Measurements from ENCODE around the gene CNTF. TPM values are rescaled to one million over a fixed set of nuclear protein-coding genes. Genes with fewer than 3 reads are reported as not detected.

CNTF gene
- total RNA-seq, 1 donor from 2014 or later: 4.2 TPM

GRCh38 chr11:58613228-58613627, 9.2 kb upstream of the CNTF start:
- H3K36me3 Mint-ChIP-seq: peaks cover 46% of the 10 kb centered on the region

GRCh38 chr11:58615559-58615958, 6.9 kb upstream of the CNTF start:
- H3K27me3 Mint-ChIP-seq (ENCODE audit: insufficient read depth, low read depth): no peaks in the 10 kb centered on the region
- Histone ChIP-seq H3K79me2 (ENCODE audit: low read depth) (peaks cover 7% of the 10 kb centered on the region), H3K27me3 (no peaks in the 10 kb centered on the region), H3K36me3 (peaks cover 54% of the 10 kb centered on the region), H3F3A (ENCODE audit: low read depth) (no peaks in the 10 kb centered on the region), H3K27ac (no peak overlapping the region), H3K4me1 (no peaks in the 10 kb centered on the region), H4K20me1 (ENCODE audit: low read depth) (no peaks in the 10 kb centered on the region), H3K9ac (no peak overlapping the region), H3K4me2 (no peak overlapping the region), H3K9me3 (ENCODE audit: low read depth) (no peaks in the 10 kb centered on the region), H3K4me3 (no peak overlapping the region), H2AFZ (replicated peaks) (no peak overlapping the region)
- TF ChIP-seq CTCF (IDR thresholded peaks at IDR 0.05) (no peak), EZH2 (IDR thresholded peaks at IDR 0.05) (no peak)
- DNase-seq (ENCODE audit: low spot score): no peak
- no peaks in the 10 kb centered on the region for H3K9me3 Mint-ChIP-seq
- H3K4me3 Mint-ChIP-seq: no peak overlapping the region
- peaks cover 52% of the 10 kb centered on the region for H3K36me3 Mint-ChIP-seq
- H3K27ac Mint-ChIP-seq: no peak overlapping the region
- H3K4me1 Mint-ChIP-seq: no peaks in the 10 kb centered on the region

More at GRCh38 chr11:58613228-58613627, 9.2 kb upstream of the CNTF start:
- no peak for TF ChIP-seq CTCF (IDR thresholded peaks at IDR 0.05)
- TF ChIP-seq EZH2phosphoT487 (IDR thresholded peaks at IDR 0.05): no peak
- H3K36me3 ChIP-seq: peaks cover 57% of the 10 kb centered on the region
- no peak overlapping the region for H3K4me3 ChIP-seq
- no peaks in the 10 kb centered on the region for H3K27me3 Mint-ChIP-seq (ENCODE audit: insufficient read depth, low read depth)
- H3K4me3 Mint-ChIP-seq: no peak overlapping the region
- H3K9ac ChIP-seq: no peak overlapping the region
- no peak overlapping the region for H3K27ac Mint-ChIP-seq
- no peak overlapping the region for H3K4me2 ChIP-seq
- H2AFZ ChIP-seq (replicated peaks): no peak overlapping the region
- no peaks in the 10 kb centered on the region for H3K27me3 ChIP-seq
- no peaks in the 10 kb centered on the region for H3F3A ChIP-seq (ENCODE audit: low read depth)
- no peaks in the 10 kb centered on the region for H4K20me1 ChIP-seq (ENCODE audit: low read depth)
- peaks cover 24% of the 10 kb centered on the region for H3K79me2 ChIP-seq (ENCODE audit: low read depth)
- H3K9me3 ChIP-seq (ENCODE audit: low read depth): no peaks in the 10 kb centered on the region
- H3K9me3 Mint-ChIP-seq: no peaks in the 10 kb centered on the region
- H3K4me1 Mint-ChIP-seq: no peaks in the 10 kb centered on the region
- DNase-seq (ENCODE audit: low spot score): no peak
- no peak overlapping the region for H3K27ac ChIP-seq
- H3K4me1 ChIP-seq: no peaks in the 10 kb centered on the region

GRCh38 chr11:58616594-58616993, 5.9 kb upstream of the CNTF start:
- H3K27ac ChIP-seq: no peak overlapping the region
- no peaks in the 10 kb centered on the region for H3F3A ChIP-seq (ENCODE audit: low read depth)
- Mint-ChIP-seq H3K27me3 (ENCODE audit: insufficient read depth, low read depth) (no peaks in the 10 kb centered on the region), H3K27ac (no peak overlapping the region), H3K4me1 (no peaks in the 10 kb centered on the region), H3K9me3 (no peaks in the 10 kb centered on the region), H3K36me3 (peaks cover 45% of the 10 kb centered on the region), H3K4me3 (no peak overlapping the region)
- H3K4me3 ChIP-seq: no peak overlapping the region
- TF ChIP-seq CTCF (IDR thresholded peaks at IDR 0.05) (no peak), EZH2 (IDR thresholded peaks at IDR 0.05) (no peak)
- H3K36me3 ChIP-seq: peaks cover 48% of the 10 kb centered on the region
- H2AFZ ChIP-seq (replicated peaks): no peak overlapping the region
- no peaks in the 10 kb centered on the region for H3K9me3 ChIP-seq (ENCODE audit: low read depth)
- no peaks in the 10 kb centered on the region for H3K4me1 ChIP-seq
- no peaks in the 10 kb centered on the region for H4K20me1 ChIP-seq (ENCODE audit: low read depth)
- no peak overlapping the region for H3K9ac ChIP-seq
- H3K4me2 ChIP-seq: no peak overlapping the region
- no peaks in the 10 kb centered on the region for H3K79me2 ChIP-seq (ENCODE audit: low read depth)
- no peaks in the 10 kb centered on the region for H3K27me3 ChIP-seq
- no peak for DNase-seq (ENCODE audit: low spot score)
